ENCODE data around the gene NDUFAB1. TPM values are rescaled to one million over a fixed set of nuclear protein-coding genes. Genes with fewer than 3 reads are reported as not detected.

The NDUFAB1 gene
- total RNA-seq (ENCODE audit: unreplicated experiment) = 76.0 TPM
- long read RNA-seq, transcript NDUFAB1-201 (5 exons, 717 nt) = major isoform, 59 of 59 reads
- long read RNA-seq, partial matches to known transcripts = 0 of 59 reads
- long read RNA-seq, other reads (novel, unspliced or antisense) = 0 of 59 reads

GRCh38 chr16:23595951-23596720 is at the start of gene NDUFAB1:
NDUFAB1 (minus strand) TSS chr16:23596316; CDS start chr16:23596290, 26 bp downstream.
- Mint-ChIP-seq H3K27ac (ENCODE audit: unreplicated experiment) (peak within 1 kb of the TSS; percentile 84), H3K4me1 (ENCODE audit: low read depth, unreplicated experiment) (peaks cover 7% of the 10 kb centered on the region), H3K9me3 (ENCODE audit: unreplicated experiment) (no peaks in the 10 kb centered on the region), H3K27me3 (ENCODE audit: unreplicated experiment) (peaks cover 4% of the 10 kb centered on the region), H3K36me3 (ENCODE audit: unreplicated experiment) (no peaks in the 10 kb centered on the region), H3K4me3 (ENCODE audit: unreplicated experiment) (peak within 1 kb of the TSS; percentile 87)
- peak; percentile 97 for DNase-seq
- peak; percentile 99 for TF ChIP-seq CTCF (IDR thresholded peaks at IDR 0.05; ENCODE audit: partially characterized antibody, unreplicated experiment)

- Mint-ChIP-seq H3K27ac (ENCODE audit: unreplicated experiment) (peak overlapping the region; percentile 90), H3K4me1 (ENCODE audit: low read depth, unreplicated experiment) (peaks cover 4% of the 10 kb centered on the region), H3K36me3 (ENCODE audit: unreplicated experiment) (no peaks in the 10 kb centered on the region), H3K9me3 (ENCODE audit: unreplicated experiment) (no peaks in the 10 kb centered on the region), H3K4me3 (ENCODE audit: unreplicated experiment) (peak overlapping the region; percentile 96), H3K27me3 (ENCODE audit: unreplicated experiment) (peaks cover 7% of the 10 kb centered on the region)
- DNase-seq = no peak
- TF ChIP-seq CTCF (IDR thresholded peaks at IDR 0.05; ENCODE audit: partially characterized antibody, unreplicated experiment) = no peak
Measured at GRCh38 chr16:23642246-23642774, 46.2 kb upstream of the NDUFAB1 start.

- DNase-seq = peak; percentile 95
- Mint-ChIP-seq H3K4me1 (ENCODE audit: low read depth, unreplicated experiment) (peaks cover 4% of the 10 kb centered on the region), H3K36me3 (ENCODE audit: unreplicated experiment) (no peaks in the 10 kb centered on the region), H3K9me3 (ENCODE audit: unreplicated experiment) (no peaks in the 10 kb centered on the region), H3K27ac (ENCODE audit: unreplicated experiment) (peak within 1 kb of the TSS; percentile 90), H3K4me3 (ENCODE audit: unreplicated experiment) (peak within 1 kb of the TSS; percentile 96), H3K27me3 (ENCODE audit: unreplicated experiment) (peaks cover 7% of the 10 kb centered on the region)
- no peak for TF ChIP-seq CTCF (IDR thresholded peaks at IDR 0.05; ENCODE audit: partially characterized antibody, unreplicated experiment)
Measured at GRCh38 chr16:23640931-23641765, 45.0 kb upstream of the NDUFAB1 start, which contains the start of the genes DCTN5 and PALB2. DCTN5 (plus strand) TSS chr16:23641466; CDS start chr16:23641543, 77 bp downstream. PALB2 (minus strand) TSS chr16:23641310; CDS start chr16:23641157, 153 bp downstream.

DNA sequence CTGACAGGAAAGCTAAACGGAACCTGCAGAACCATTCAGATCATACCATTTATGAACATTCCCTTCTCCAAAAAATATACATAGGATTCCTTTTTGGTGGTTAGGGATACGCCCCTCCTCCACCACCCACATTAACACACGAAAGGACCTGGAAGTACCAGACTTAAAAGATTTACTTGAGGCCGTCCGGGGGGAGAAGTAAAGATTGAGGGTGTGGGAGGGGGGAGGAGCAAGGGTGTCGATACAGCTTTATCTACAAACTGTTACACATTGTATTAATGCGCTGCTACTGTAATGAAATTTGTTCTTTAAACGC is 44.5 kb upstream of the NDUFAB1 start:
- TF ChIP-seq CTCF (IDR thresholded peaks at IDR 0.05; ENCODE audit: partially characterized antibody, unreplicated experiment) = no peak
- H3K9me3 Mint-ChIP-seq (ENCODE audit: unreplicated experiment) = no peaks in the 10 kb centered on the region
- H3K4me3 Mint-ChIP-seq (ENCODE audit: unreplicated experiment) = peak overlapping the region; percentile 96
- H3K36me3 Mint-ChIP-seq (ENCODE audit: unreplicated experiment) = no peaks in the 10 kb centered on the region
- peaks cover 7% of the 10 kb centered on the region for H3K27me3 Mint-ChIP-seq (ENCODE audit: unreplicated experiment)
- DNase-seq = no peak
- H3K27ac Mint-ChIP-seq (ENCODE audit: unreplicated experiment) = peak overlapping the region; percentile 35
- H3K4me1 Mint-ChIP-seq (ENCODE audit: low read depth, unreplicated experiment) = peaks cover 4% of the 10 kb centered on the region
